Renal cortical epithelial cell (primary cell): ENCODE data around the gene DENND6A. TPM values are rescaled to one million over a fixed set of nuclear protein-coding genes. Genes with fewer than 3 reads are reported as not detected.
"Not testable (repeated sequence)": the region's sequence is repeated elsewhere in the genome, so short reads cannot be mapped to it uniquely, and the experiment has no call there.

Experiments
- DNase-seq: peaks from one replicate; pipeline ENCODE4 v3.0.0-alpha.2; 2011; ENCODE audit warnings: low read depth
- total RNA-seq: library from RNA; depleted of rRNA; stranded (reverse); fragments of >200 nt; gene quantifications from 2 replicates; pipeline ENCODE4 v1.2.3, GENCODE V29; 2014

Gene DENND6A
- total RNA-seq, 1 donor from 2014 or later: 26.7 TPM

DNA sequence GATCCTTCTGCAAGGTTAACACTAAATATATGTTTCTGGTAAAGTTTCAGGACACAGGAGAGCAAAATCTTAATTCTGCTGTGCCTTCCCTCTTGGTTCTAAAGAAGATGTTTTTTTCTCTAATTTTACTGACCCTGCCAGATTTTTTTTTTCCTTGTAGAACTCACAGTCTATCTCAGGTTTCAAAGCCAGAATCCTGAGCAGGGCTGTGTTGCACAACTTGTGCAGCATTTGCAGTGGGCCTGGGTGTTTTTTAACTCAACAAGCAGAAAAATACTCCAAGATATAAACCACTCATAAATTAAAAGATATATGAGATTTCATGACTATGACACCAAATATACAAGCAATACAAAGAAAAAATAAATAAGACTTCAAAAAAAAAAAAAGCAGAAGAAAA lies 55.5 kb downstream of the DENND6A start:
- no peak for DNase-seq

- not testable (repeated sequence) for DNase-seq
Observed at GRCh38 chr3:57634259-57634658, 58.6 kb downstream of the DENND6A start.

DNA sequence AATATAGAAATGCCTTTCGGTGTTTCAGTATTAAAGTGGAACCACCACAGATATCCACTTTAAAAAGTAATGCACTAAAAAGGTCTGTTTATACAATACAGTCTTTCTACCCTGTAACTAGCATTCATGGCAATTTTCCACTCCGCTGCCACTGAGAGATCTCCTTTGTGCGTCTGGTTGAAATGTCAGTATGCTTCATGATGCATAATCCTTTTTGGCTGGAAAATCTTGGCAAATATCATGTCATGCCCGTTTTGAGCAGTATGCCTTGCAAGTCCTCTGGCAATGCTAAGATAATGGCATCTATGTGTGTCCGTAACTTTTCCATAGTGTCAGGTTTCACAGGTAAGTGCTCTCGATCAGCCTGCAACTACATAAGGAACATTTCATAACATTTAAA lies 64.9 kb downstream of the DENND6A start:
- no peak for DNase-seq

DNA sequence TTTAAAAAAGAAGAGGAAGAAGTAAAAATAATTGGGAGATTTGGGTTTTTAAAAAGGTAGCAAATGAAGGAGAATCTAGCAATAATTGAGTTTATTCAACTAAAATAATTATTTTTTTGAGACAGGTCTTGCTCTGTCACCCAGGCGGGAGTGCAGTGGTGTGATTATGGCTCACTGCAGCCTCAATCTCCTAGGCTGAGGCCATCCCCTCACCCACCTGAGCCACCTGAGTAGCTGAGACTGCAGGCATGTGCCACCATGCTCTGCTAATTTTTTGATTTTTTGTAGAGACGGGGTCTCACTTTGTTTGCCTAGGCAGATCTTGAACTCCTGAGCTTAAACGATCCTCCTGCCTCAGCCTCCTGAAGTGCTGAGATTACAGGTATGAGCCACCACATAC lies 68.1 kb downstream of the DENND6A start:
- no peak for DNase-seq

- DNase-seq: peak; percentile 23
Observed at GRCh38 chr3:57622362-57622761, 70.5 kb downstream of the DENND6A start.

DNA sequence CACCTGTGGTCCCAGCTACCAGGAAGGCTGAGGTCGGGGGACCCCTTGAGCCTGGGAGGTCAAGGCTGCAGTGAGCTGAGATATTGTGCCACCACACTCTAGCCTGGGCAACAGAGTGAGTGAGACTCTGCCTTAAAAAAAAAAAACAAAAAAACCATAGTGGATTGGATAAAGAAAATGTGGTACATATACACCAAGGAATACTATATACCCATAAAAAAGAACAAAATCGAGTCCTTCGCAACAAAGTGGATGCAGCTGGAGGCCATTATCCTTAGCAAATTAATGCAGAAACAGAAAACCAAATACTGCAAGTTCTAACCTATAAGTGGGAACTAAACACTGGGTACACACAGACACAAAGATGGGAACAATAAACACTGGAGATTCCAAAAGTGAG lies 75.1 kb downstream of the DENND6A start:
- DNase-seq: no peak

DNA sequence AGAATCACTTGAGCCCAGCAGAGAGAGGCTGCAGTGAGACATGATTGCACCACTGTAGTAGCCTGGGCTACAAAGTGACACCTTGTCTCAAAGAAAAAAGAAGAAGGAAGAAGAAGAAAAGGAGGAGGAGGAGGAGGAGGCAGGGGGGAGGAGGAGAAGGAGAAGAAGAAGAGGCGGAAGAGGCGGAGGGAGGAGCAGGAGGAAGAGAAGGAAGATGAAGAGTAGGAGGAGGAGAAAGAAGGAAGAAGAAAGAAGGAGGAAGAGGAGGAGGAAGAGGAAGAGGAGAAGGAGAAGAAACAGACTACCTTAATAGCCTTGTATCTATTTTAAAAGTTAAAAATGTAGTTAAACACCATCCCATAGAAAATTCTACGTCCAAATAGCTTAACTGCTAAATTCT lies 76.6 kb downstream of the DENND6A start:
- DNase-seq: no peak

- DNase-seq: not testable (repeated sequence)
Observed at GRCh38 chr3:57611870-57612269, 81.0 kb downstream of the DENND6A start.

- no peak for DNase-seq
Observed at GRCh38 chr3:57605683-57606082, 87.2 kb downstream of the DENND6A start.

- no peak for DNase-seq
Observed at GRCh38 chr3:57604971-57605370, 87.9 kb downstream of the DENND6A start.

- DNase-seq: no peak
Observed at GRCh38 chr3:57600195-57600594, 92.7 kb downstream of the DENND6A start.

- DNase-seq: no peak
Observed at GRCh38 chr3:57598765-57599360, 94.0 kb downstream of the DENND6A start.

DNA sequence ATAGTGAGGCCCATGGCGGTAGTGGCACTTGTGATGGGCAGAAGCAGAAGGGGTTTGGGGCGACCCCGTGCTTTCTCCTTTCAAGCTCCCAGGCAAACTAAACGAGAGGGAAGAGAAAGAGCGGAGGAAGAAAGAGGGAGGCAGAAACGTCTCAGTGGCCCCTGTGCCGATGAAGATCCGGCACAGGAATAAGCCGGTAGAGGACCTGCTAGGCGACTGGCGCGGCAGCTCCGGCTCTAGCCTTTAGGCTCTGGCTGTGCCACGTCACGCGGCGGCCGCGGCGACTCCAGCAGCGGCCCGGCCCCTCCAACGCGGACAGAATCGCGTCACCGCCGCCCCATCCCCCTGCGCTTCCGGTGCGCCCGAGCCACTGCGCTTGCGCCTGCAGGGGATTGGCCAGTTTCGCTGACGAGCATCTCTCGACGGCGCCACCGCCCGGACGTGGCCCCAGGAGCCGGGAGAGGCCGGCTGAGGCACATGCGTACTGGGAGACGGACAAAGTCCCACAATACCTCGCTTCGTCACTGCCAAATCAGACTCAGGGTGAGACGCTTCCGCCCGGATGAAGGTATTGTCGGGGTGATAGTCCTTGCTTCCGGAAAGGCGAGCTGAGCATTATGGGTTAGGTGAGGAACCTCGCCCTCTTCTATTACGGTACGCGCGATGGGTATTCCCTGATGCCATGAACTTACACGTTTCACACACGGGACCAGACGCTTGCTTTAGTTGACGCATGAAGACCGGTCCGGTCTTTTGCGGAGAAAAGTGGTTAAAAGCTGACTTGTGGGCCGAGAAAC lies 95.6 kb downstream of the DENND6A start, which contains the start of gene ARF4:
TSS of gene ARF4 (minus strand) at position 218 of the 797 bp plus-strand sequence. CDS start at position 14, 204 bp downstream.
- peak; percentile 99 for DNase-seq

- peak; percentile 89 for DNase-seq
Observed at GRCh38 chr3:57596495-57597126, 96.3 kb downstream of the DENND6A start.

GRCh38 chr3:57594576-57594975 lies 98.3 kb downstream of the DENND6A start:
- DNase-seq: no peak

GRCh38 chr3:57594144-57594543 lies 98.7 kb downstream of the DENND6A start:
- DNase-seq: no peak

- no peak for DNase-seq
Observed at GRCh38 chr3:57592306-57592705, 100.6 kb downstream of the DENND6A start.

- DNase-seq: no peak
Observed at GRCh38 chr3:57587905-57588304, 105.0 kb downstream of the DENND6A start.

- no peak for DNase-seq
Observed at GRCh38 chr3:57586778-57587177, 106.1 kb downstream of the DENND6A start.

DNA sequence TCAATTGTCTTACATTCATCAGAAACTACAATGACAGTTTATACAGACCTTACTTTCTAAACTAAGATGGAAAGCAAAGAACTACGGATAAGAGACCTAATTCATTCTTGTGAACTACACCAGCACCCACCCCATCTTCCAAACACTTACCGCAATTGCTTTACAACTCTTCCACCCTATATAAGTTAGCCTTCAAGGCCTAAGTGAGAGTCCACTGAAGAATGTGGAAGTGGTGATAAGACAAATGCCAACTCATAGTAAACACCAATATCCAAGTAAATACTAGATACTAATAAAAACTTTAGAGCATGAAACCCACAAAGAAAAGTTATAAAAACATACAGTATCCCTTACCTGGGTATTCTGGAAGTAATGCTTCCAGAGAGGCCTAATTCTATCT lies 109.3 kb downstream of the DENND6A start:
- no peak for DNase-seq

DNA sequence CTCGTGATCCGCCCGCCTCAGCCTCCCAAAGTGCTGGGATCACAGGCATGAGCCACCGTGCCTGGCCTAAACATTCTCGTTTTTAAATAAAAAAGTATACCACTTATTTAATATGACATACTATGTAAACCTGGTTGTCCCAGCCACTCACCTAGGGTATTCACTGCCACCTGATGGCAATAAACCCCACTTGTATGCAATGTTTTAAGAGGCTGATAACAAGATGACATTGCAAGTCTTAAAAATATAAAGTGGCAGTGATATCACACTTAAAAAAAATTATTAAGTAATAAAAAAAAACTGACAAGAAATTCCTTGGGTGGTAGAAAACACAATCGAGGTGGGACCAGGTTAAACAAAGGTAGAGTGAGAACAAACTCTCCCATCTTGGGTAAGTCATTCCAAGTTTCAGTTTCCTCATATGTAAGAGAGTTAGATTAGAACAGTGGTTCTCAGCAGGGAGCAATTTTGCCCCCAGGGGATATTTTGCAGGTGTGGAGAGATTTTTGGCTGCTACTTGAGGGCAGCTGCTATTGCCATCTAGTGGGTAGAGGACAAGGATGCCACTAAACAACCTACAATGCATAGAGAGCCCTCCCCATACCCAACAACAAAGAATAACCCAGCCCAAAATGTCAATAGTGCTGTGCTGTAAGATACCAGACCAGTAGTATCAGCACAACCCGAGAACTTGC lies 110.3 kb downstream of the DENND6A start:
- DNase-seq: peak; percentile 62

DNA sequence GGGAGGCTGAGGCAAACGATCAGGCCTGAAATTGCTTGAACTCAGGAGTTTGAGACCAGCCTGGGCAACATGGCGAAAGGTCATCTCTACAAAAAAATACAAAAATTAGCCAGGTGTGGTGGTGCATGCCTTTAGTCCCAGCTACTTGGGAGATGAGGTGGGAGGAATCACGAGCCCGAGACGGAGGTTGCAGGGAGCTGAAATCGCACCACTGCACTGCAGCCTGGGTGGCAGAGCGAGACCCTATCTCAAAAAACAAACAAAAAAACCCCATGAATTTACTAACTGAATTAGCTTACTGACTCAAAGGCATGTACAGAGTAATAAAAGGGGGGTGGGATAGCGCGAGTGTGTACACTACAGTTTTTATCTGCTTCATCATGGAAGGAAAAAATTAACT lies 115.1 kb downstream of the DENND6A start:
- no peak for DNase-seq
